ENCODE results near the gene SMIM21.

The SMIM21 gene

DNA sequence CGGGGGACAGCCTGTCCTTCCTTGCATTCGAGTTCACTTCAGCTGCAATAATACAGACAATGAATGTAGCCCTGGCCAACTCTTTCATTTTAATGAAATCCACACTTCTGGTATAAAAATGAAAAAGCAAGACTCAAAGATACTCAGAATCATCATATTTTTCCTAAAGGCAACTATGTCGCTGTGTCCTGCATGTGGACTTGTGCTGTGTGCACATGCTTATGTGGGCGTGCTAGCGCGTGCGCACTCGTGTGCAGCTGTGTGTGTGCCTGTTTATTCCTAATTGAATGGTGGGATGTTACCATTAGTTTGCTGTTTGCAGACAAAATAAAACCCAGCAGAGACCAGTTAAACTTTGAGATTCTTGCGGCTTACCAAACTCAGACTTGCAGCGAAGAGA lies 49.6 kb downstream of the SMIM21 start:
- DNase-seq (ENCODE audit: low read depth in 2 of 3, low spot score in 1 of 3) = no peak

- no peak for DNase-seq (ENCODE audit: low read depth in 2 of 3, low spot score in 1 of 3)
Measured at GRCh38 chr18:75377258-75377657, 50.2 kb downstream of the SMIM21 start.

- no peak for DNase-seq (ENCODE audit: low read depth in 2 of 3, low spot score in 1 of 3)
Measured at GRCh38 chr18:75376004-75376403, 51.5 kb downstream of the SMIM21 start.

GRCh38 chr18:75375341-75375740 lies 52.2 kb downstream of the SMIM21 start:
- no peak for DNase-seq (ENCODE audit: low read depth in 2 of 3, low spot score in 1 of 3)

- DNase-seq (ENCODE audit: low read depth in 2 of 3, low spot score in 1 of 3) = no peak
Measured at GRCh38 chr18:75374466-75374865, 53.0 kb downstream of the SMIM21 start.

- DNase-seq (ENCODE audit: low read depth in 2 of 3, low spot score in 1 of 3) = no peak
Measured at GRCh38 chr18:75369026-75369721, 58.3 kb downstream of the SMIM21 start.

- DNase-seq (ENCODE audit: low read depth in 2 of 3, low spot score in 1 of 3) = no peak
Measured at GRCh38 chr18:75365837-75366236, 61.7 kb downstream of the SMIM21 start.

GRCh38 chr18:75365254-75365629 lies 62.3 kb downstream of the SMIM21 start:
- no peak for DNase-seq (ENCODE audit: low read depth in 2 of 3, low spot score in 1 of 3)

DNA sequence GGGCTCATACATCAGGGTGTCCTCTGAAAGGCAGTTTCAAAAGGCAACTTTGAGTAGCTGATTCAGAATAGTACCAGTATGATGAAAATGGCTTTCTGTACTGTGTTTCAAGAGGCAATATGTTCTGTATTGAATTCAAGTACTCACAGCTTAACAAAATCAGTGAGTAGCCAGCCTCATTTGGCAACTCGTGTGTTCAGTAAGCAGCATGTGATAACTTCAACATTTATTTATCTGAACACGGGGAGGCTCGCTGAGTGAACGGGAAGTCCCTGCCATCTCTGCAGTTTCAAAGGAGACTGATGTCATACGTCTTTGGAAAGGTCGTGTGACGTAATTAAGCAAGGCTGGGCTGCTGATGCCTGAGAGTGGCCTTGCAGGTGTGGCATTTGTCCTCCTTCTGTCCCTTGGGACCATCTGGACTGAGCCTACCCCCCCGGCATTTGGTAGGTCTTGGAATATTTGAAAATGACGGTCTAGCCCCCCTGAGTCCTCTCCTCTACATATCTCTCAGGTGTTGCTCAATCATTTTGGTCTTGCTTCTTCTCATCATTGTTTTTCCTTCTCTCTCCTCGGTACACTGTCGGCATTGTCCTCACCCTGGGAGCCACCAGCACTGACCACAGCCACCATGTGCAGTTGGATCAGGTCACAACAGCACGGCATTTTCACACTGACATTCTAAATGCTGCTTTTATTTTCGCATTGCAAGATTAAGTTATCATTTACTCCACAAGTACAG lies 62.8 kb downstream of the SMIM21 start:
- DNase-seq (ENCODE audit: low read depth in 2 of 3, low spot score in 1 of 3) = no peak

DNA sequence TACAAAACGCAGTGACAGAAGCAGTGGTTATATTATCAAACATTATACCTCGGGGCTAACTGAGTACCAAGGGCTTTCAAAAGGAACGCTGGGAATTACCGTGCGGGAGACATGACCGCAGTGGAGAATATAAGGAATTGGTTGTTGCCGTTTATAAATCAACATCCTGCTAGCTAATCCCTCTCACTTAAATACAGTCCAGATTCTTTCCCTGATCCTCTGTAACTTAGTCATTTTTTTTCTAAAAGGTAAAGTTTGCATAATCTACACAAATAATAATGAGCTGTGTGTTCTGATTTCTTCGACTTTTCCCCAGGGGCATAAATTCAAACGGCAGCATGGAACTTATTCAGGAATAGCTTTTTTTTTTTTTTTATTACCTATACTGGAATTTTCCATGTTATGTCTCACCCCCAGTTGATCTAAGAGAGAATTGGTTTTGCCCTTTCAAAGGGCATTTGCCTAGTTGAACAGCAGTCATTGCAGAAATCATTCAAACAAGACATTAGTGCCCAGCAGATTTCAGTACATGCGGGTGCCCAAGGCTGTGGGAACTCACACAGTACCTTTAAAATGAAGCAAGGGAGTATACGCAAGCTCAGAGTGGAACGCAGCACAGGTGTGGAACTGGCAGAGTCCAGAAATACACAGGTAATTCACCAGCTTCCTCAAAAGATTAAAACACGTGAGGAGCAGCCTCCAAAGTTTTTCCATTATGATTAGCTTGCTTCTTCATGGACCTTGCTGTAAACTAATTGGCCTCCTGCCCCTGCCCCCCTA lies 63.9 kb downstream of the SMIM21 start:
- no peak for DNase-seq (ENCODE audit: low read depth in 2 of 3, low spot score in 1 of 3)

- no peak for DNase-seq (ENCODE audit: low read depth in 2 of 3, low spot score in 1 of 3)
Measured at GRCh38 chr18:75362435-75362834, 65.1 kb downstream of the SMIM21 start.

- no peak for DNase-seq (ENCODE audit: low read depth in 2 of 3, low spot score in 1 of 3)
Measured at GRCh38 chr18:75360941-75361340, 66.6 kb downstream of the SMIM21 start.

DNA sequence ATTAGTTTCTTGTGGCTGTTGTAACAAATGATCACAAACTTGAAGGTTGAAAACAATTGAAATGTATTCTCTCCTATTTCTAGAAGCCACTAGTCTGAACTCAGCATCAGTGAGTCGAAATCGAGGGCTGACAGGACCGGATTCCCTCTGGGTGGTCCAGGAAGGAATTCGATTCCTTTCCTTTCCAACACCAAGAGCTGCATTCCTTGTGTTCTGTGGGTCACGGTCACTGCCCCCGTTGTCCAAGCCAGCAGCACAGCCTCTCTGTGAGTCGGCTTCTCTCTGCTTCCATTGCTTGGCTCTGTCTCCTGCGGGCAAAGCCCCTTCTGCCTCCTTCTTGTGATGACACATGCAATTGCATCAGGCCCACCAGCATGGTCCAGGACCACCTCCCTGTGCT lies 67.3 kb downstream of the SMIM21 start:
- DNase-seq (ENCODE audit: low read depth in 2 of 3, low spot score in 1 of 3) = no peak
